Chondrocyte (in vitro differentiated cells): ENCODE results near the gene B3GNT3. TPM values are rescaled to one million over a fixed set of nuclear protein-coding genes. Genes with fewer than 3 reads are reported as not detected.
A peak's percentile ranks its signal among the peaks of the same experiment; 100 is the strongest.
"Not testable (repeated sequence)": the region's sequence is repeated elsewhere in the genome, so short reads cannot be mapped to it uniquely, and the experiment has no call there.

ENCODE experiments used
- DNase-seq: peaks from one replicate; pipeline ENCODE4 v3.0.0; 2021; ENCODE audit warnings: mixed read lengths, low spot score
- H3K27ac Mint-ChIP-seq: one replicate; pipeline ENCODE4 v1.8.0; 2021; ENCODE audit warnings: mild to moderate bottlenecking, moderate library complexity, mixed read lengths; ENCODE audit not compliant: unreplicated experiment
- H3K27me3 Mint-ChIP-seq: 2 replicates; pipeline ENCODE4 v1.8.0; 2021; ENCODE audit warnings: low read depth, mixed read lengths
- H3K36me3 Mint-ChIP-seq: 2 replicates; pipeline ENCODE4 v1.8.0; 2021; ENCODE audit warnings: low read depth, mixed read lengths
- H3K4me1 Mint-ChIP-seq: 2 replicates; pipeline ENCODE4 v1.8.0; 2021; ENCODE audit warnings: low read depth, mild to moderate bottlenecking, mixed read lengths
- H3K4me3 Mint-ChIP-seq: one replicate; pipeline ENCODE4 v1.8.0; 2021; ENCODE audit warnings: mild to moderate bottlenecking, moderate library complexity, mixed read lengths; ENCODE audit not compliant: unreplicated experiment
- H3K9me3 Mint-ChIP-seq: 2 replicates; pipeline ENCODE4 v1.8.0; 2021; ENCODE audit warnings: low read depth, mixed read lengths
- total RNA-seq: library from RNA; stranded (reverse); gene quantifications from 3 replicates; pipeline ENCODE4 v1.2.1, GENCODE V29; 2021
- TF ChIP-seq, protein P1 (sequence below): fragments of 200-600 bp; sonication (generic); IDR thresholded peaks from 2 replicates; pipeline ENCODE4 v1.5.0; 2021; ENCODE audit warnings: antibody characterized with exemption, mild to moderate bottlenecking, moderate library complexity

Gene B3GNT3
- total RNA-seq, 1 donor from 2014 or later: not detected

DNA sequence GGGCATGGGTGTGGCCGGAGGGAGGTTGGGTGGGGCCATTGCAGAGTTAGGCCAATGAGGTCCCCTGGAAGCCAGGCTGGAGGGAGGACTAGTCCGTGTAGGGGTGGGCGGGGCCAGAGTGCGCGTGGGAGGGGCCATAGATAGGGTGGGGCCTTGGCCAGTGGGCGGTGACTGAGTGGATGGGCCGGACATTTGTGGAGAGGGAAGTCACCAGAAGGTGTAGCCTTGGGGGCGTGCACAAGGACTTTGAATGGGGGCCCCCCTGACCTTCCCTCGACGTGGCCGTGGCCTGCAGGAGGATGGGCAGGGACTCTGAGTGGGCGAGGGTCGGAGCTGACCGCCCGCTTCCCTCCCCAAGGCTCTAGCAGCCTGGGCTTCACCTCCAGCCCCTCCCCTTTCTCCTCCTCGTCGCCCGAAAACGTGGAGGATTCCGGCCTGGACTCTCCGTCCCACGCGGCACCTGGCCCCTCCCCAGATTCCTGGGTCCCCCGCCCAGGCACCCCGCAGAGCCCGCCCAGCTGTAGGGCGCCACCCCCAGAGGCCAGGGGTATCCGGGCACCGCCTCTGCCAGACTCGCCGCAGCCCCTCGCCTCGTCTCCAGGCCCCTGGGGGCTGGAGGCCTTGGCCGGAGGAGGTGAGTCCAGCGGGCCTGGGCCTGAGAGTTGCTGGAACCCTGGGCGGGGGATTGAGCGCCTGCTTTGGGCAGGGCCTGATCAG lies 16.5 kb upstream of the B3GNT3 start:
- no peak overlapping the region for H3K4me3 Mint-ChIP-seq
- peaks cover 7% of the 10 kb centered on the region for H3K4me1 Mint-ChIP-seq
- H3K27ac Mint-ChIP-seq: no peak overlapping the region
- no peaks in the 10 kb centered on the region for H3K36me3 Mint-ChIP-seq
- TF ChIP-seq, protein P1, sequence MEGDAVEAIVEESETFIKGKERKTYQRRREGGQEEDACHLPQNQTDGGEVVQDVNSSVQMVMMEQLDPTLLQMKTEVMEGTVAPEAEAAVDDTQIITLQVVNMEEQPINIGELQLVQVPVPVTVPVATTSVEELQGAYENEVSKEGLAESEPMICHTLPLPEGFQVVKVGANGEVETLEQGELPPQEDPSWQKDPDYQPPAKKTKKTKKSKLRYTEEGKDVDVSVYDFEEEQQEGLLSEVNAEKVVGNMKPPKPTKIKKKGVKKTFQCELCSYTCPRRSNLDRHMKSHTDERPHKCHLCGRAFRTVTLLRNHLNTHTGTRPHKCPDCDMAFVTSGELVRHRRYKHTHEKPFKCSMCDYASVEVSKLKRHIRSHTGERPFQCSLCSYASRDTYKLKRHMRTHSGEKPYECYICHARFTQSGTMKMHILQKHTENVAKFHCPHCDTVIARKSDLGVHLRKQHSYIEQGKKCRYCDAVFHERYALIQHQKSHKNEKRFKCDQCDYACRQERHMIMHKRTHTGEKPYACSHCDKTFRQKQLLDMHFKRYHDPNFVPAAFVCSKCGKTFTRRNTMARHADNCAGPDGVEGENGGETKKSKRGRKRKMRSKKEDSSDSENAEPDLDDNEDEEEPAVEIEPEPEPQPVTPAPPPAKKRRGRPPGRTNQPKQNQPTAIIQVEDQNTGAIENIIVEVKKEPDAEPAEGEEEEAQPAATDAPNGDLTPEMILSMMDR: no peak
- peaks cover 21% of the 10 kb centered on the region for H3K27me3 Mint-ChIP-seq
- no peak for DNase-seq
- no peaks in the 10 kb centered on the region for H3K9me3 Mint-ChIP-seq

GRCh38 chr19:17778968-17779929 lies 15.7 kb upstream of the B3GNT3 start:
- TF ChIP-seq, protein P1: no peak

DNA sequence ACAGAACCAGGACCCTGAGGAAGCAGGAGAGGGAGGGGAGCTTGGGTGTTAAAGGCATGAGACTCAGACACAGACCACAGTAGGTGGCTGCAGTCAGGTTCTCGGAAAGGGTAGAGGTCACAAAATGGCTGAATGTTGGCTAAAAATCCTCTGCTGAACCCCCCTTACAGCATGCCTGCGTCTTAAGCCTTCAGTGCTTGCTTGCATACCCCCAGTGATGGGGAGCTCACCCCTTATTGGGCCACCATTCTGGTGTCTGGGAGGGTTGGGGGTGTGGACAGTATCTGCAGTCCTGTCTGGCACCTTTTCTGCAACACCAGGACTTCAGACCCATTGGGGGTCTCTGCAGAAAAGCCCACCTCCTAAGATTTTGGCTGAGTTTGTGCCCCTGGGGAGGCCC lies 14.2 kb upstream of the B3GNT3 start:
- DNase-seq: no peak
- Mint-ChIP-seq H3K36me3 (no peaks in the 10 kb centered on the region), H3K27me3 (peaks cover 19% of the 10 kb centered on the region), H3K4me3 (no peak overlapping the region), H3K9me3 (no peaks in the 10 kb centered on the region), H3K4me1 (peaks cover 10% of the 10 kb centered on the region), H3K27ac (no peak overlapping the region)
- TF ChIP-seq, protein P1: no peak

More at GRCh38 chr19:17778968-17779929, 15.7 kb upstream of the B3GNT3 start:
- no peaks in the 10 kb centered on the region for H3K9me3 Mint-ChIP-seq
- no peak overlapping the region for H3K4me3 Mint-ChIP-seq
- peaks cover 21% of the 10 kb centered on the region for H3K27me3 Mint-ChIP-seq
- peaks cover 8% of the 10 kb centered on the region for H3K4me1 Mint-ChIP-seq
- DNase-seq: no peak
- H3K36me3 Mint-ChIP-seq: no peaks in the 10 kb centered on the region
- H3K27ac Mint-ChIP-seq: no peak overlapping the region

- H3K9me3 Mint-ChIP-seq, H3K27me3 Mint-ChIP-seq, H3K27ac Mint-ChIP-seq, H3K4me1 Mint-ChIP-seq, H3K36me3 Mint-ChIP-seq, DNase-seq, H3K4me3 Mint-ChIP-seq: not testable (repeated sequence)
Measured at GRCh38 chr19:17783721-17784120, 11.2 kb upstream of the B3GNT3 start.

DNA sequence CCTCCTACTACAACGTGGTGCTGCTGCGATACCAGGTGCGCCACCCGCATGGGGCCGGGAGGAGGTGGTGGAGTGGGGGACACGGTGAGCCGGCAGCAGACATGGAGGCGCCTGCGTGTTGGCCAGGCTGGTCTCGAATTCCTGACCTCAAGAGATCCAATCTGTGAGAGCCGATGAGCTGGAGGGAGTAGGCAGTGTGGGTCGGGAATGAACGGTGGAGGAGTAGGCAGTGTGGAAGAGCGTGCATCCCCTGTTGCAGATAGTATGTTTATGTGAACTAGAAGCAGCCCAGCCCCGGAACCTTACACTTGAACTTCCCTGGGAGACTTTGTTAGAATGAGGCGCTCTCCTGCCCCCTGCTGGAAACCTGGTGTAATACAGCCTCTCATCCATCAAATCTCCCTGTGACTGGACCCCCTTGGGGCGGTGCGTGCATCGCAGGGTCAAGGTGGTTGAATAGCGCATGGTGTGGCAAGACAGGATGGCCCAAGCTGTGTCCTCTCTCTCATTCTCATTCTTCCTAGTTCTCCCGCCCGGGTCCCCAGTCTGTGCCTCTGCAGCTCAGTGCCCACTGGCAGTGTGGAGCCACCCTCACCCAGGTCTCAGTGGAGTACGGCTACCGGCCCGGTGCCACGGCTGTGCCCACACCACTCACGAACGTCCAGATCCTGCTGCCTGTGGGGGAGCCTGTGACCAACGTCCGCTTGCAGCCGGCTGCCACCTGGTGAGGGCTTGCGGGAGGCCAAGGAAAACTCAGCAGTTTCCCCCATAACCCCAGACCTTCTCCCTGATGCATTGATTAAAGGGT lies 10.5 kb upstream of the B3GNT3 start:
- Mint-ChIP-seq H3K9me3 (no peaks in the 10 kb centered on the region), H3K36me3 (no peaks in the 10 kb centered on the region), H3K27me3 (peaks cover 8% of the 10 kb centered on the region), H3K4me1 (peaks cover 3% of the 10 kb centered on the region), H3K4me3 (no peak overlapping the region), H3K27ac (no peak overlapping the region)
- DNase-seq: no peak
- TF ChIP-seq, protein P1: peak; percentile 88
